Measurements from ENCODE around the gene PLEKHA4.
"Not testable (repeated sequence)": the region's sequence is repeated elsewhere in the genome, so short reads cannot be mapped to it uniquely, and the experiment has no call there.

PLEKHA4 gene

GRCh38 chr19:48909424-48910077 is 41.1 kb upstream of the PLEKHA4 start:
- H3K9me3 ChIP-seq (ENCODE audit: control extremely low read depth in 1 of 5, control insufficient read depth in 4 of 5, insufficient read depth in 2 of 5, low read depth in 1 of 5, low read length in 4 of 5); H3K27ac ChIP-seq (ENCODE audit: insufficient read depth in 1 of 2, low read depth in 1 of 2, low read length in 2 of 2, poor library complexity in 1 of 2, severe bottlenecking in 2 of 2); H3K4me3 ChIP-seq (ENCODE audit: control insufficient read depth in 1 of 7, extremely low read depth in 1 of 7, insufficient read depth in 4 of 7, low read depth in 2 of 7, low read length in 6 of 7); H3K4me1 ChIP-seq (ENCODE audit: control extremely low read depth in 1 of 4, control insufficient read depth in 4 of 4, insufficient read depth in 4 of 4, low read length in 3 of 4); CTCF ChIA-PET; DNase-seq; H3K27me3 ChIP-seq (replicated peaks in 2 of 5; ENCODE audit: control insufficient read depth in 4 of 5, insufficient read depth in 5 of 5, low read length in 4 of 5); POLR2A ChIA-PET: not testable (repeated sequence)
- H3K36me3 ChIP-seq (ENCODE audit: control insufficient read depth in 4 of 4, insufficient read depth in 4 of 4, low read length in 3 of 4), result peaks cover 11 to 89% (median 59%) of the 10 kb centered on the region in 4 experiments
- 97% methylated on average over 7 of the region's 11 CpGs for WGBS (ENCODE audit: insufficient coverage)

- ChIA-PET CTCF (no interaction called here), POLR2A (no interaction called here)
- Histone ChIP-seq H3K9me3 (ENCODE audit: control extremely low read depth in 1 of 5, control insufficient read depth in 4 of 5, insufficient read depth in 2 of 5, low read depth in 1 of 5, low read length in 4 of 5) (no peaks in the 10 kb centered on the region), H3K36me3 (ENCODE audit: control insufficient read depth in 4 of 4, insufficient read depth in 4 of 4, low read length in 3 of 4) (peaks cover 6 to 77% (median 49%) of the 10 kb centered on the region in 4 experiments), H3K4me3 (ENCODE audit: control insufficient read depth in 1 of 7, extremely low read depth in 1 of 7, insufficient read depth in 4 of 7, low read depth in 2 of 7, low read length in 6 of 7) (no peak overlapping the region), H3K27ac (ENCODE audit: insufficient read depth in 1 of 2, low read depth in 1 of 2, low read length in 2 of 2, poor library complexity in 1 of 2, severe bottlenecking in 2 of 2) (no peak overlapping the region), H3K4me1 (ENCODE audit: control extremely low read depth in 1 of 4, control insufficient read depth in 4 of 4, insufficient read depth in 4 of 4, low read length in 3 of 4) (no peaks in the 10 kb centered on the region), H3K27me3 (replicated peaks in 2 of 5; ENCODE audit: control insufficient read depth in 4 of 5, insufficient read depth in 5 of 5, low read length in 4 of 5) (no peaks in the 10 kb centered on the region)
- WGBS (ENCODE audit: insufficient coverage), result 98% methylated on average over 14 of the region's 14 CpGs
- no peak for DNase-seq
Measured at GRCh38 chr19:48907671-48908070, 39.3 kb upstream of the PLEKHA4 start.

GRCh38 chr19:48906324-48906723 is 37.9 kb upstream of the PLEKHA4 start:
- no peak overlapping the region for H3K27ac ChIP-seq (ENCODE audit: insufficient read depth in 1 of 2, low read depth in 1 of 2, low read length in 2 of 2, poor library complexity in 1 of 2, severe bottlenecking in 2 of 2)
- H3K27me3 ChIP-seq (replicated peaks in 2 of 5; ENCODE audit: control insufficient read depth in 4 of 5, insufficient read depth in 5 of 5, low read length in 4 of 5), result no peaks in the 10 kb centered on the region
- WGBS (ENCODE audit: insufficient coverage), result 88% methylated on average over 5 of the region's 10 CpGs
- CTCF ChIA-PET, result interaction anchor here (0.6 kb wide), 1 partner anchor 1141 kb away, joined by 3 read pairs; no protein-coding TSS in a partner anchor
- POLR2A ChIA-PET, result interaction anchor here (0.6 kb wide), 1 partner anchor 58 kb away, joined by 4 read pairs; no protein-coding TSS in a partner anchor
- H3K36me3 ChIP-seq (ENCODE audit: control insufficient read depth in 4 of 4, insufficient read depth in 4 of 4, low read length in 3 of 4), result peaks cover 10 to 66% (median 44%) of the 10 kb centered on the region in 4 experiments
- no peak overlapping the region for H3K4me3 ChIP-seq (ENCODE audit: control insufficient read depth in 1 of 7, extremely low read depth in 1 of 7, insufficient read depth in 4 of 7, low read depth in 2 of 7, low read length in 6 of 7)
- no peak for DNase-seq
- no peaks in the 10 kb centered on the region for H3K9me3 ChIP-seq (ENCODE audit: control extremely low read depth in 1 of 5, control insufficient read depth in 4 of 5, insufficient read depth in 2 of 5, low read depth in 1 of 5, low read length in 4 of 5)
- peaks cover 0 to 7% (median 3%) of the 10 kb centered on the region in 4 experiments for H3K4me1 ChIP-seq (ENCODE audit: control extremely low read depth in 1 of 4, control insufficient read depth in 4 of 4, insufficient read depth in 4 of 4, low read length in 3 of 4)

- POLR2A ChIA-PET, result no interaction called here
- peaks cover 10 to 60% (median 38%) of the 10 kb centered on the region in 4 experiments for H3K36me3 ChIP-seq (ENCODE audit: control insufficient read depth in 4 of 4, insufficient read depth in 4 of 4, low read length in 3 of 4)
- CTCF ChIA-PET, result interaction anchor here (1.2 to 1.5 kb wide), 2 partner anchors 25 to 53 kb away, joined by 3 read pairs; no protein-coding TSS in a partner anchor
- no peaks in the 10 kb centered on the region for H3K27me3 ChIP-seq (replicated peaks in 2 of 5; ENCODE audit: control insufficient read depth in 4 of 5, insufficient read depth in 5 of 5, low read length in 4 of 5)
- 99% methylated on average over 10 of the region's 14 CpGs for WGBS (ENCODE audit: insufficient coverage)
- no peak overlapping the region for H3K4me3 ChIP-seq (ENCODE audit: control insufficient read depth in 1 of 7, extremely low read depth in 1 of 7, insufficient read depth in 4 of 7, low read depth in 2 of 7, low read length in 6 of 7)
- H3K4me1 ChIP-seq (ENCODE audit: control extremely low read depth in 1 of 4, control insufficient read depth in 4 of 4, insufficient read depth in 4 of 4, low read length in 3 of 4), result peaks cover 0 to 13% (median 8%) of the 10 kb centered on the region in 4 experiments
- DNase-seq, result no peak
- H3K9me3 ChIP-seq (ENCODE audit: control extremely low read depth in 1 of 5, control insufficient read depth in 4 of 5, insufficient read depth in 2 of 5, low read depth in 1 of 5, low read length in 4 of 5), result no peaks in the 10 kb centered on the region
- H3K27ac ChIP-seq (ENCODE audit: insufficient read depth in 1 of 2, low read depth in 1 of 2, low read length in 2 of 2, poor library complexity in 1 of 2, severe bottlenecking in 2 of 2), result no peak overlapping the region
Measured at GRCh38 chr19:48905664-48906063, 37.2 kb upstream of the PLEKHA4 start.

- POLR2A ChIA-PET; H3K27ac ChIP-seq (ENCODE audit: insufficient read depth in 1 of 2, low read depth in 1 of 2, low read length in 2 of 2, poor library complexity in 1 of 2, severe bottlenecking in 2 of 2); CTCF ChIA-PET; H3K4me3 ChIP-seq (ENCODE audit: control insufficient read depth in 1 of 7, extremely low read depth in 1 of 7, insufficient read depth in 4 of 7, low read depth in 2 of 7, low read length in 6 of 7); H3K27me3 ChIP-seq (replicated peaks in 2 of 5; ENCODE audit: control insufficient read depth in 4 of 5, insufficient read depth in 5 of 5, low read length in 4 of 5); H3K9me3 ChIP-seq (ENCODE audit: control extremely low read depth in 1 of 5, control insufficient read depth in 4 of 5, insufficient read depth in 2 of 5, low read depth in 1 of 5, low read length in 4 of 5); DNase-seq: not testable (repeated sequence)
- H3K4me1 ChIP-seq (ENCODE audit: control extremely low read depth in 1 of 4, control insufficient read depth in 4 of 4, insufficient read depth in 4 of 4, low read length in 3 of 4), result peaks cover 0 to 26% (median 17%) of the 10 kb centered on the region in 4 experiments
- peaks cover 10 to 45% (median 32%) of the 10 kb centered on the region in 4 experiments for H3K36me3 ChIP-seq (ENCODE audit: control insufficient read depth in 4 of 4, insufficient read depth in 4 of 4, low read length in 3 of 4)
Measured at GRCh38 chr19:48903788-48904187, 35.4 kb upstream of the PLEKHA4 start.

GRCh38 chr19:48902291-48902690 is 33.9 kb upstream of the PLEKHA4 start:
- H3K9me3 ChIP-seq (ENCODE audit: control extremely low read depth in 1 of 5, control insufficient read depth in 4 of 5, insufficient read depth in 2 of 5, low read depth in 1 of 5, low read length in 4 of 5); H3K27ac ChIP-seq (ENCODE audit: insufficient read depth in 1 of 2, low read depth in 1 of 2, low read length in 2 of 2, poor library complexity in 1 of 2, severe bottlenecking in 2 of 2); POLR2A ChIA-PET; H3K4me3 ChIP-seq (ENCODE audit: control insufficient read depth in 1 of 7, extremely low read depth in 1 of 7, insufficient read depth in 4 of 7, low read depth in 2 of 7, low read length in 6 of 7); DNase-seq; H3K27me3 ChIP-seq (replicated peaks in 2 of 5; ENCODE audit: control insufficient read depth in 4 of 5, insufficient read depth in 5 of 5, low read length in 4 of 5): not testable (repeated sequence)
- CTCF ChIA-PET, result interaction anchor here (1.3 kb wide), 1 partner anchor 68 kb away, joined by 4 read pairs; no protein-coding TSS in a partner anchor
- WGBS (ENCODE audit: insufficient coverage), result 100% methylated on average over 5 of the region's 7 CpGs
- Histone ChIP-seq H3K4me1 (ENCODE audit: control extremely low read depth in 1 of 4, control insufficient read depth in 4 of 4, insufficient read depth in 4 of 4, low read length in 3 of 4) (peaks cover 0 to 26% (median 17%) of the 10 kb centered on the region in 4 experiments), H3K36me3 (ENCODE audit: control insufficient read depth in 4 of 4, insufficient read depth in 4 of 4, low read length in 3 of 4) (peaks cover 10 to 33% (median 21%) of the 10 kb centered on the region in 4 experiments)

Measured in common myeloid progenitor, CD34-positive (primary cell).